Activated naive CD4-positive, alpha-beta T cell treated with anti-CD3 and anti-CD28 coated beads for 36 hours (primary cell): ENCODE data around the gene NUDT21. TPM values are rescaled to one million over a fixed set of nuclear protein-coding genes. Genes with fewer than 3 reads are reported as not detected.
"Not testable (repeated sequence)": the region's sequence is repeated elsewhere in the genome, so short reads cannot be mapped to it uniquely, and the experiment has no call there.

Source experiments
- CTCF ChIA-PET: fragments of 350-600 bp; sonication (Branson Sonifier 250); formaldehyde crosslinking; loops from one replicate; lab custom pipeline; 2021; ENCODE audit warnings: antibody characterized with exemption; lab: Charles Lee
- DNase-seq: peaks from one replicate; pipeline ENCODE4 v3.0.0-alpha.2; 2020
- H3K27ac Mint-ChIP-seq: one replicate; pipeline ENCODE4 v1.8.0; 2021; ENCODE audit warnings: mild to moderate bottlenecking, mixed read lengths
- H3K27me3 Mint-ChIP-seq: one replicate; pipeline ENCODE4 v1.8.0; 2021; ENCODE audit warnings: low read depth, mixed read lengths
- H3K36me3 Mint-ChIP-seq: one replicate; pipeline ENCODE4 v1.8.0; 2021; ENCODE audit warnings: low read depth, mixed read lengths
- H3K4me1 Mint-ChIP-seq: one replicate; pipeline ENCODE4 v1.8.0; 2021; ENCODE audit warnings: low read depth, mixed read lengths
- H3K4me3 Mint-ChIP-seq: one replicate; pipeline ENCODE4 v1.8.0; 2021; ENCODE audit warnings: mild to moderate bottlenecking, moderate library complexity, mixed read lengths
- H3K9me3 Mint-ChIP-seq: one replicate; pipeline ENCODE4 v1.8.0; 2021; ENCODE audit warnings: mixed read lengths
- intact Hi-C: fragments of 100-400 bp; cut with micrococcal nuclease; formaldehyde crosslinking; loops from one replicate; pipeline ENCODE4 v1.15.1; 2023
- total RNA-seq, 2 experiments: library from RNA; stranded (reverse); gene quantifications; one replicate each; pipeline ENCODE4 v1.2.3, GENCODE V29; 2021

The NUDT21 gene
- total RNA-seq, 2 experiments from 2014 or later = 324 to 330 TPM

DNA sequence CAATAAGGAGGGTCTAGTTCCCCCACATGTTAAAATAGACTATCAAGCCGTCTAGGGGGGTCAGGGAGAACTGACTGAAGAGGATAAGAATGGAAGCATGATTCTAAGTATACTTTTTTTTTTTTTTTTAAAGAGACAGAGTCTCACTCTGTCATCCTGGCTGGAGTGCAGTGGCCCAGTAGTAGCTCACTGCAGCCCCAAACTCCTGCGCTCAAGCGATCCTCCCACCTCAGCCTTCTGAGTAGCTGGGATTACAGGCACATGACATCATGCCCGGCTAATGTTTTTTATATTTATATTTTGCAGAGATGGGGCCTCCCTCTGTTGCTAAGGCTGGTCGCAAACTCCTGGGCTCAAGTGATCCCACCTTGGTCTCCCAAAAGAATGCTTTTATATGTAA is 40.0 kb downstream of the NUDT21 start:
- Mint-ChIP-seq H3K27me3 (no peaks in the 10 kb centered on the region), H3K4me1 (peaks cover 11% of the 10 kb centered on the region), H3K9me3 (no peaks in the 10 kb centered on the region), H3K36me3 (peaks cover 13% of the 10 kb centered on the region), H3K4me3 (no peak overlapping the region), H3K27ac (no peak overlapping the region)
- DNase-seq = no peak
- intact Hi-C loops = no loop called here
- CTCF ChIA-PET = no interaction called here

DNA sequence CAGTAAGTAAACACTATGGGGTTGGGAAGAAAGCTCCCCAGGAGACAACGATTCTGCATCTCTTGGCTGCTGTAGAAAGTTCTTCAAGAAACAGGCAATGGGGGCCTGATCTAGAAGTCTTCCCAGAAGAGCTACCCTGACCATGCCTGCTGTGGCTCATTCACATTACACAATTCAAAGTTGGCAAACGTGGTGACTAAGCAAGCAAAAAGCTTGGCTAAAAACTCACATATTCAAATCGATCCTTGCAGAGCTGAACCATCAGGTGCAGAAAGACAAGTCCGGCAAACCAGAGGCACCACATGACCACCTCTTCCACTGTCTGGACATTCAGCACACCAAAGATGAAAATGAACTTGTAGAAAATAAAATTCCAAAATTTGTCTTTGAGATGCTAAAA is 41.9 kb downstream of the NUDT21 start:
- no peak overlapping the region for H3K4me3 Mint-ChIP-seq
- no peaks in the 10 kb centered on the region for H3K4me1 Mint-ChIP-seq
- no peak for DNase-seq
- peaks cover 23% of the 10 kb centered on the region for H3K36me3 Mint-ChIP-seq
- no peak overlapping the region for H3K27ac Mint-ChIP-seq
- intact Hi-C loops = no loop called here
- no peaks in the 10 kb centered on the region for H3K9me3 Mint-ChIP-seq
- CTCF ChIA-PET = no interaction called here
- no peaks in the 10 kb centered on the region for H3K27me3 Mint-ChIP-seq

GRCh38 chr16:56408379-56409098 is 42.6 kb downstream of the NUDT21 start:
- no peak for DNase-seq
- Mint-ChIP-seq H3K36me3 (peaks cover 23% of the 10 kb centered on the region), H3K27ac (no peak overlapping the region), H3K27me3 (no peaks in the 10 kb centered on the region), H3K4me1 (no peaks in the 10 kb centered on the region), H3K4me3 (no peak overlapping the region), H3K9me3 (no peaks in the 10 kb centered on the region)
- CTCF ChIA-PET = no interaction called here
- intact Hi-C loops = no loop called here

GRCh38 chr16:56405977-56406672 is 45.0 kb downstream of the NUDT21 start:
- intact Hi-C loops = no loop called here
- no peaks in the 10 kb centered on the region for H3K9me3 Mint-ChIP-seq

DNA sequence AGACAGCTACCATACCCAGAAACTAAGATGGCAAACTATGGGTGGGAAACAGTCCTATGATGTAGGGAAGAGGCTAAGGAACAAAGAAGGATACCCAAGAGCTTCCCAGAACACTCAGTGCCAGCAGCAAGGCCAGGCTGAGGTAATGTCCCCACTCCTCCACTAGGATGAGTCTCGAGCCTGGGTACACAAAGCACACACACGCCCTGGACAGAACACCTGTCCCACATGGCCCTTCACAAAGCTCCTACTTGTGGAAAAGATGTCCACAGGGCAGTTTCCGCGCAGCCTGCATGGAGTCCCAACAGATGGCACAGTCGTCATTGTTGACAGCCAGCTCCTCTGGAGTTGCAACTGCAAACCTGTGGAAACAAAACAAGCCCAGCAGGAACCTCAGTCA is 49.6 kb downstream of the NUDT21 start:
- Mint-ChIP-seq H3K4me1 (no peaks in the 10 kb centered on the region), H3K27me3 (no peaks in the 10 kb centered on the region), H3K36me3 (peaks cover 45% of the 10 kb centered on the region), H3K9me3 (no peaks in the 10 kb centered on the region), H3K4me3 (no peak overlapping the region), H3K27ac (no peak overlapping the region)
- CTCF ChIA-PET = interaction anchor here (0.6 to 1.1 kb wide), 5 partner anchors 10 to 46 kb away, joined by 3 to 7 read pairs (median 3); no protein-coding TSS in a partner anchor
- intact Hi-C loops = no loop called here
- no peak for DNase-seq

More at GRCh38 chr16:56405977-56406672, 45.0 kb downstream of the NUDT21 start:
- no peak for DNase-seq
- no peak overlapping the region for H3K4me3 Mint-ChIP-seq
- CTCF ChIA-PET = interaction anchor here (1.5 kb wide), 1 partner anchor 49 kb away, joined by 5 read pairs; no protein-coding TSS in a partner anchor
- no peak overlapping the region for H3K27ac Mint-ChIP-seq
- no peaks in the 10 kb centered on the region for H3K27me3 Mint-ChIP-seq
- peaks cover 29% of the 10 kb centered on the region for H3K36me3 Mint-ChIP-seq
- no peaks in the 10 kb centered on the region for H3K4me1 Mint-ChIP-seq

DNA sequence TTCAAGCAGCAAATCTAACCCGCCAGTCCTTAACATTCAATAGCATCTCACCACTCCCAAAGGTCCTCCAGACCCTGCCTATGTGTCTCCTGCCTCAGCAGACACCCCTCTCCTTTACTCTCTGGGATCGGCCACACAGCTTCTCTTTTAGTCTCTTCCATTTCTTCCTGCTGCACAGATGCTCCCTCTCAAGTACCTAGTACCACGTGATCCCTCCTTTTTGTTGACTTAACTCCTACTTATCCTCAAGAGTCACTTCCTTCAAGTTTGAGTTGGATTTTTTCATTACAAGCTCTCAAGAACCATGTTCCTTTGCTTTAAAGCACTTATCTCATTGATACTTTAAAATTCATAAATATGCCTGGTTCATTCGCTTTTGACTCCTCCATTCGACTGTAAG is 50.7 kb downstream of the NUDT21 start:
- H3K4me1 Mint-ChIP-seq = no peaks in the 10 kb centered on the region
- H3K36me3 Mint-ChIP-seq = peaks cover 47% of the 10 kb centered on the region
- no peak overlapping the region for H3K4me3 Mint-ChIP-seq
- DNase-seq = no peak
- CTCF ChIA-PET = interaction anchor here (0.8 to 1.0 kb wide), 2 partner anchors 11 to 16 kb away, joined by 3 to 7 read pairs; no protein-coding TSS in a partner anchor
- no peak overlapping the region for H3K27ac Mint-ChIP-seq
- intact Hi-C loops = no loop called here
- H3K27me3 Mint-ChIP-seq = no peaks in the 10 kb centered on the region
- no peaks in the 10 kb centered on the region for H3K9me3 Mint-ChIP-seq

GRCh38 chr16:56399486-56399885 is 51.6 kb downstream of the NUDT21 start:
- Mint-ChIP-seq H3K27ac (no peak overlapping the region), H3K9me3 (no peaks in the 10 kb centered on the region), H3K27me3 (no peaks in the 10 kb centered on the region), H3K36me3 (peaks cover 43% of the 10 kb centered on the region), H3K4me3 (no peak overlapping the region), H3K4me1 (no peaks in the 10 kb centered on the region)
- CTCF ChIA-PET = no interaction called here
- no peak for DNase-seq
- intact Hi-C loops = no loop called here

- Mint-ChIP-seq H3K36me3 (peaks cover 42% of the 10 kb centered on the region), H3K4me1 (no peaks in the 10 kb centered on the region), H3K9me3 (no peaks in the 10 kb centered on the region), H3K4me3 (no peak overlapping the region), H3K27me3 (no peaks in the 10 kb centered on the region), H3K27ac (no peak overlapping the region)
- no peak for DNase-seq
- CTCF ChIA-PET = no interaction called here
- intact Hi-C loops = no loop called here
These were observed 52.1 kb downstream of the NUDT21 start for GRCh38 chr16:56399047-56399446.

DNA sequence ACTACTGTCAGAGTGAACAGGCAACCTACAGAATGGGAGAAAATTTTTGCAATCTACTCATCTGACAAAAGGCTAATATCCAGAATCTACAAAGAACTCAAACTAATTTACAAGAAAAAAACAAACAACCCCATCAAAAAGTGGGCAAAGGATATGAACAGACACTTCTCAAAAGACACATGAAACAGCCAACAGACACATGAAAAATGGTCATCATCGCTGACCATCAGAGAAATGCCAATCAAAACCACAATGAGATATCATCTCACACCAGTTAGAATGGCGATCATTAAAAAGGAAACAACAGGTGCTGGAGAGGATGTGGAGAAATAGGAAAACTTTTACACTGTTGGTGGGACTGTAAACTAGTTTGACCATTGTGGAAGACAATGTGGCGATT is 54.4 kb downstream of the NUDT21 start:
- H3K27ac Mint-ChIP-seq, intact Hi-C loops, H3K27me3 Mint-ChIP-seq, CTCF ChIA-PET, H3K4me3 Mint-ChIP-seq, H3K9me3 Mint-ChIP-seq, H3K4me1 Mint-ChIP-seq, DNase-seq: not testable (repeated sequence)
- peaks cover 41% of the 10 kb centered on the region for H3K36me3 Mint-ChIP-seq

GRCh38 chr16:56389554-56389953 is 61.6 kb downstream of the NUDT21 start:
- H3K36me3 Mint-ChIP-seq = peaks cover 47% of the 10 kb centered on the region
- no peaks in the 10 kb centered on the region for H3K4me1 Mint-ChIP-seq
- CTCF ChIA-PET = no interaction called here
- no peaks in the 10 kb centered on the region for H3K27me3 Mint-ChIP-seq
- H3K27ac Mint-ChIP-seq = no peak overlapping the region
- H3K9me3 Mint-ChIP-seq = no peaks in the 10 kb centered on the region
- no peak overlapping the region for H3K4me3 Mint-ChIP-seq
- DNase-seq = no peak
- intact Hi-C loops = no loop called here

GRCh38 chr16:56388209-56388608 is 62.9 kb downstream of the NUDT21 start:
- peaks cover 54% of the 10 kb centered on the region for H3K36me3 Mint-ChIP-seq
- DNase-seq = no peak

GRCh38 chr16:56387396-56387795 is 63.7 kb downstream of the NUDT21 start:
- Mint-ChIP-seq H3K4me3 (no peak overlapping the region), H3K4me1 (no peaks in the 10 kb centered on the region), H3K27me3 (no peaks in the 10 kb centered on the region), H3K27ac (no peak overlapping the region), H3K9me3 (peaks cover 12% of the 10 kb centered on the region), H3K36me3 (peaks cover 59% of the 10 kb centered on the region)
- DNase-seq = no peak
- CTCF ChIA-PET = interaction anchor here (1.3 to 1.4 kb wide), 2 partner anchors 54 to 69 kb away, joined by 3 to 5 read pairs; no protein-coding TSS in a partner anchor
- intact Hi-C loops = no loop called here

More at GRCh38 chr16:56388209-56388608, 62.9 kb downstream of the NUDT21 start:
- CTCF ChIA-PET = interaction anchor here (1.3 to 1.4 kb wide), 2 partner anchors 54 to 69 kb away, joined by 3 to 5 read pairs; no protein-coding TSS in a partner anchor
- Mint-ChIP-seq H3K4me1 (no peaks in the 10 kb centered on the region), H3K9me3 (peaks cover 7% of the 10 kb centered on the region), H3K27ac (no peak overlapping the region), H3K4me3 (no peak overlapping the region), H3K27me3 (no peaks in the 10 kb centered on the region)
- intact Hi-C loops = no loop called here
